SK-N-SH treated with all-trans-retinoic acid at 6 μM for 48 hours (cell line): Measurements from ENCODE around the gene MX2.

ENCODE experiments used
- ZNF565 ChIP-seq: fragments of 450-650 bp; formaldehyde crosslinking; conservative IDR thresholded peaks from 2 replicates; pipeline ENCODE4 v1.5.0; 2020; ENCODE audit warnings: low read depth, mild to moderate bottlenecking, moderate library complexity
- TF ChIP-seq, protein P1 (sequence below): fragments of 250-450 bp; sonication (Bioruptor Pico); IDR thresholded peaks from 2 replicates; pipeline ENCODE4 v1.5.0; 2020; ENCODE audit warnings: mild to moderate bottlenecking, moderate library complexity

DNA sequence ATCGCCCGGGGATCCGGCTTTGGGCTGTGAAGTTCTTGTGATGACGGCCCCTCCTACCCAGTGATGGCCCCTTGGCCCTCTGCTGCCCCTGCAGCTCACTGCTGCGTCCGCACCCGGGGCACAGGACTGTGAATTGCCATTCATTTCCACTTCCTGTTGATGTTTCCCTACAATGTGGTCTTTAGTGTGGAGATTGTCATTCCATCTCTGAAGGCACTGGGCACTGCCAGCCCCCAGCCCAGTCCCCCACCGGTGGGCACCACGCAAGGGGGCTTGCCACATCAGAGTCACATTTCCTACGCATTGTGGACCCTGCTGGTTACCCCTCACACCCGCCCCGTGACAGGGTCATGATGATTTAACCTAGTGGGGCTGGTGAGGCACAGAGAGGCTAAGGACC, 2.5 kb upstream of the MX2 start:
- TF ChIP-seq, protein P1, sequence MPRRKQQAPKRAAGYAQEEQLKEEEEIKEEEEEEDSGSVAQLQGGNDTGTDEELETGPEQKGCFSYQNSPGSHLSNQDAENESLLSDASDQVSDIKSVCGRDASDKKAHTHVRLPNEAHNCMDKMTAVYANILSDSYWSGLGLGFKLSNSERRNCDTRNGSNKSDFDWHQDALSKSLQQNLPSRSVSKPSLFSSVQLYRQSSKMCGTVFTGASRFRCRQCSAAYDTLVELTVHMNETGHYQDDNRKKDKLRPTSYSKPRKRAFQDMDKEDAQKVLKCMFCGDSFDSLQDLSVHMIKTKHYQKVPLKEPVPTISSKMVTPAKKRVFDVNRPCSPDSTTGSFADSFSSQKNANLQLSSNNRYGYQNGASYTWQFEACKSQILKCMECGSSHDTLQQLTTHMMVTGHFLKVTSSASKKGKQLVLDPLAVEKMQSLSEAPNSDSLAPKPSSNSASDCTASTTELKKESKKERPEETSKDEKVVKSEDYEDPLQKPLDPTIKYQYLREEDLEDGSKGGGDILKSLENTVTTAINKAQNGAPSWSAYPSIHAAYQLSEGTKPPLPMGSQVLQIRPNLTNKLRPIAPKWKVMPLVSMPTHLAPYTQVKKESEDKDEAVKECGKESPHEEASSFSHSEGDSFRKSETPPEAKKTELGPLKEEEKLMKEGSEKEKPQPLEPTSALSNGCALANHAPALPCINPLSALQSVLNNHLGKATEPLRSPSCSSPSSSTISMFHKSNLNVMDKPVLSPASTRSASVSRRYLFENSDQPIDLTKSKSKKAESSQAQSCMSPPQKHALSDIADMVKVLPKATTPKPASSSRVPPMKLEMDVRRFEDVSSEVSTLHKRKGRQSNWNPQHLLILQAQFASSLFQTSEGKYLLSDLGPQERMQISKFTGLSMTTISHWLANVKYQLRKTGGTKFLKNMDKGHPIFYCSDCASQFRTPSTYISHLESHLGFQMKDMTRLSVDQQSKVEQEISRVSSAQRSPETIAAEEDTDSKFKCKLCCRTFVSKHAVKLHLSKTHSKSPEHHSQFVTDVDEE (CRISPR knock-in tag) = no peak
- no peak for TF ChIP-seq ZNF565
